GM19239 (cell line): ENCODE measurements around the gene CDC42EP1.
"Not testable (repeated sequence)": the region's sequence is repeated elsewhere in the genome, so short reads cannot be mapped to it uniquely, and the experiment has no call there.

ENCODE experiments used
- DNase-seq: peaks from one replicate; pipeline ENCODE4 v3.0.0; 2011; ENCODE audit warnings: low spot score; ENCODE audit not compliant: insufficient read length
- FAIRE-seq: peaks from 2 replicates; lab custom pipeline; 2011; peaks lifted over from hg19 to GRCh38; lab: Jason Lieb, UNC

Gene CDC42EP1

GRCh38 chr22:37529652-37530345 lies 30.5 kb upstream of the CDC42EP1 start:
- FAIRE-seq (no peak), DNase-seq (no peak)

- FAIRE-seq (peak; percentile 26), DNase-seq (no peak)
Observed at GRCh38 chr22:37533995-37534394, 26.3 kb upstream of the CDC42EP1 start.

GRCh38 chr22:37534445-37534844 lies 25.8 kb upstream of the CDC42EP1 start:
- DNase-seq (no peak), FAIRE-seq (no peak)

- FAIRE-seq, result no peak
- DNase-seq, result no peak
Observed at GRCh38 chr22:37535159-37535558, 25.1 kb upstream of the CDC42EP1 start.

- FAIRE-seq (peak; percentile 94), DNase-seq (peak; percentile 91)
Observed at GRCh38 chr22:37538590-37539357, 21.5 kb upstream of the CDC42EP1 start.

GRCh38 chr22:37539790-37540189 lies 20.5 kb upstream of the CDC42EP1 start:
- DNase-seq, FAIRE-seq: not testable (repeated sequence)

GRCh38 chr22:37542416-37542815 lies 17.9 kb upstream of the CDC42EP1 start:
- FAIRE-seq, DNase-seq: not testable (repeated sequence)

- FAIRE-seq, result no peak
- no peak for DNase-seq
Observed at GRCh38 chr22:37542959-37543358, 17.3 kb upstream of the CDC42EP1 start.

- DNase-seq (no peak), FAIRE-seq (peak; percentile 53)
Observed at GRCh38 chr22:37544955-37545702, 15.2 kb upstream of the CDC42EP1 start.

GRCh38 chr22:37545703-37546436 lies 14.4 kb upstream of the CDC42EP1 start:
- no peak for FAIRE-seq
- no peak for DNase-seq

- no peak for DNase-seq
- FAIRE-seq, result no peak
Observed at GRCh38 chr22:37546437-37547250, 13.6 kb upstream of the CDC42EP1 start.

- DNase-seq, result no peak
- no peak for FAIRE-seq
Observed at GRCh38 chr22:37547251-37547741, 13.0 kb upstream of the CDC42EP1 start.

- FAIRE-seq (no peak), DNase-seq (no peak)
Observed at GRCh38 chr22:37549704-37550059, 10.6 kb upstream of the CDC42EP1 start.

- FAIRE-seq, DNase-seq: not testable (repeated sequence)
Observed at GRCh38 chr22:37550921-37551320, 9.4 kb upstream of the CDC42EP1 start.

GRCh38 chr22:37551981-37552380 lies 8.3 kb upstream of the CDC42EP1 start:
- FAIRE-seq, result no peak

GRCh38 chr22:37552524-37553163 lies 7.6 kb upstream of the CDC42EP1 start:
- DNase-seq (no peak), FAIRE-seq (no peak)

More at GRCh38 chr22:37551981-37552380, 8.3 kb upstream of the CDC42EP1 start:
- DNase-seq, result no peak

GRCh38 chr22:37553725-37554124 lies 6.6 kb upstream of the CDC42EP1 start:
- DNase-seq, result no peak
- no peak for FAIRE-seq

GRCh38 chr22:37555029-37555428 lies 5.3 kb upstream of the CDC42EP1 start:
- DNase-seq, result no peak
- no peak for FAIRE-seq

- DNase-seq (no peak), FAIRE-seq (no peak)
Observed at GRCh38 chr22:37556710-37557109, 3.6 kb upstream of the CDC42EP1 start.
